HG03571 (cell line): Measurements from ENCODE around the gene PURB.
"Not testable (repeated sequence)": the region's sequence is repeated elsewhere in the genome, so short reads cannot be mapped to it uniquely, and the experiment has no call there.

ENCODE experiments used
- ATAC-seq: cut with Tn5 transposase; IDR thresholded peaks from one replicate; pipeline ENCODE4 v1.9.1; 2021; ENCODE audit not compliant: unreplicated experiment

PURB gene

DNA sequence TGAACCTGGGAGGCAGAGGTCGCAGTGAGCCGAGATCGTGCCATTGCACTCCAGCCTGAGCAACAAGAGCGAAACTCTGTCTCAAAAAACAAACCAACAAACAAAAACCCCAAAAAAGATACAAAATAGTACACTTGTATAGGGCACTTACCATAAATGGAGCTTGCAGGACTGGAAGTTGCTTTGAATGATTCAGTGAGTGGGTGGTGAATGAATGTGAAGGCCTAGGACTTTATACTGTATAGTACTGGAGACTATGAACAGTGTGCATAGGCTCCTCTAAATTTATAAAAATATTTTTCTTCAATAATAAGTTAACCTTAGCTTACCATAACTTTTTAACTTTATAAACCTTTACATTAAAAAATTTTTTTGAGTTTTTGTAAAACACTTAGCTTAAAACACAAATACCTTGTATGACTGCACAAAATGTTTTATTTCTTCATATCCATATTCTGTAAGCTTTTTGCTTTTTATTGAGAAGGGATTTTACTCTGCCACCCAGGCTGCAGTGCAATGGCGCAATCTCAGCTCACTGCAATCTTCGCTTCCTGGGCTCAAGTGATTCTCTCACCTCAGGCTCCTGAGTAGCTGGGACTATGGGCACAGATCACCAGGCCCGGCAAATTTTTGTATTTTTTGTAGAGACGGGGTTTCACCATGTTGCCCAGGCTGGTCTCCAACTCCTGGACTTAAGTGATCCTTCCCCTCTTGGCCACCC lies 30.5 kb downstream of the PURB start:
- no peak for ATAC-seq

DNA sequence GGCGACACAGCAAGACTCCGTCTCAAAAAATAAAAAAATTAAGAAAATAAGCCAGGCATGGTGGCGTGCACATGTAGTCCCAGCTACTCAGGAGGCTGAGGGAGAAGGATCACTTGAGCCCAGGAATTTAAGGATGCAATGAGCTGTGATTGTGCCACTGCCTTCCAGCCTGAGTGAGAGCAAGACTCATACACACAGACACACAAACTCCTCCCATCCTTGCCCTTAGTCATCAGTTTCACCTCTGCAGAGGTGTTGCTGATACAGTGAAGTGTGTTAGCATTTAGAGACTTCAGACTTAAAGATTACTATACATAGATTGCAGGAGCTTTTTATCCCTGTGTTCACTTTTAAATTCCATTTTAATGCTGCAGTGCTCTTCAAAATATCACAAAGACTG lies 31.9 kb downstream of the PURB start:
- ATAC-seq: no peak

DNA sequence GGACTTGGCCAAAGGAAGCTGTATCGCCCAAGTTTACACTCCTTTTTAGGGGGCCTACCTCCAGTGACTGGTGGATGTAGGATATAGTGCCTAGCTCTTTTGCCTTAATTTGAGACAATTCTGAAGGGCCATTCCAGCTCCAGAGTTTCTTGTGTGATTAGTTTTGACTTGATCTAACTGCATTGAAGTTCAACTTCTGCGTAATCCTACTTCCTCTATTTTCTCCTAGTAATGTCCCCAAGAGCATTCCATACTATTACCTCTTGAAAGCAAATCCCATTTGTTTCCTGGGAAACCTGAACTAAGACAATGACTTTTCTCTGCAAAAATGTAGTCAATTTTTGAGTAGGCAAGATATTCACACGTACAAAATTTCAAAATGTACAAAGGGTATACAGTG lies 32.7 kb downstream of the PURB start:
- ATAC-seq: no peak

DNA sequence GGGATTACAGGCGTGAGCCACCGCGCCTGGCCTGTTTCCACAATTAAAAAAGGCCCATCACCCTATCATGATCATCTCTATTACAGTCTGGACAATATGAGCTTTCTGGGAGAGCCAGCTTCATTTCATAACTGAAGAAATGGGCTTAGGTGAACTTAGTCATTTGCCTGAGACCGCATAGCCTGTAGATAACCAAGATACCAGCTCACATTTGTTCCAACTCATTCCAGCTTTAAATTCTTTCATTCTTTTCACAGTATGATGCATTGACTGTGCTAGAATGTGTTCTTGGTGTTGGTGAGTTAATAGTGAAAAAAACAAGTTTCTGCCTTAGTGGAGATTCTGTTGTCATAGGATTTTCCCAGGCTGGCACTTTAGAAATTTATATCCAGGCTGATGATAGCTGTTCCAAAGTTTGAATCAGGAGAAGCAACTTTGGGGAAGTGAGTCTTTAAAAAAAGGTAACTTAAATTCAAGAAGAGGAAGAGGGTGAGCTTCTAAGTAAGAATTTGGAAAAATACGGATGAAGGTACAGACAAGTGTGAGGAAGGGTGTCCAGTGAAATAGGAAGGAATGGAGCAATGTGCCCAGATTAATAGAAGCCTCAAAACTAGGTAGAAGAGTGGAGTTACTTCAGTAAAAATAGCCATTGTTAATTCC lies 35.3 kb downstream of the PURB start:
- ATAC-seq: no peak

DNA sequence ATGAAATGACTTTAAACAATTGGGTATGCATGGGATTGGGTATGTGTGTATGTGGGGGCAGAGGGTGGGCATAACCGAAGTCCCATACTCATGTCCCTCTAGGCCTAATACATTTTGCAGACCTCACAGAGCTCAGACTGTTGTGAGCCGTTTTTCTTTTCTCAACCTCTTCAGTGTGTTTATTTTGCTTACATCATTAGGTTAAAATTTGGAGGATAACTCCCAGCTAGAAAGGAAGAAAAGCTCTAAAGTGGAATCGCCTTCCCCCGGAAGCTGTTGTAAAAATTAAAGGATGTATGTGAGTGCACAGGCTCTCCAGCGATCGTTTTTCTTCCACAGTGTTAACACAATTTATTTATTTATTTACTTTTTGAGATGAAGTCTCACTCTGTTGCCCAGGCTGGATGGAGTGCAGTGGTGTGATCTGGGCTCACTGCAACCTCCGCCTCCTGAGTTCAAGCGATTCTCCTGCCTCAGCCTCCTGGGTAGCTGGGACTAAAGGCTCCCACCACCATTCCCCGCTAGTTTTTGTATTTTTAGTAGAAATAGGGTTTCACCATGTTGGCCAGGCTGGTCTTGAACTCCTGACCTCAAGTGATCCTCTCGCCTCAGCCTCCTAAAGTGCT lies 36.0 kb downstream of the PURB start:
- ATAC-seq: no peak

DNA sequence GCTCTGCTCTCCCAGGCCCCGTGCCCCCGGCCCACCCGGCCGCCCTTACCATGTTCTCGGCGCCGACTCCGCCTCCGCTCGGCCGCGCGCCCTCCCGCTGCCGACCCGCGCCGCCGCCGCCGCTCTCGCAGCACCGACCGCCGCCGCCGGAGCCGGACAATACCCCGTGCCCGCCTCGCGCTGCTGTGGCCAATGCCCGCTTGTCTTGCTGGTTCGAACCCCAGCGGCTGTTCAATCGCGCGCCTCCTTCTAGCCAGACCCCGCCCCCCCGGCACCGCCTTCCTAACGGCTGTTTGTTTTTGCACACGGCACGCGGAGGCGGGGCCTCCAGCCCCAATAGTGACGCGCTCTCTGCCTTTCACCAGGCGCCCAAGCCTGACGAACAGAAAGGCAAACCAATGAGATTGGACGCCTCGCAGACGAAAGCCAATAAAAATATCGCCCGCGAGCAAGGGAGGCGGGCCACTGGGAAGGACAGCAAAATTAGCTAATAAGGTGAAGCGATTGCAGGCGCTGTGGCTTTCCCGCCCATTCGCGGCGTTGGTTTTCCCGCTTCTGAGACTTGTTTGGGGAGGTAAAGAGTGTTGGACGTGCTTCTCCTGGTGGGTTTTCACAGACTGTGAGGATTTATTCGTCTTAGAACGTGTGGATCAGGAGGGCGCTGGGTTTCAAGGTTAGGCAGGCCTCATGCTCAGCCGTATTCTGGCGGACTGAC lies 37.3 kb downstream of the PURB start, which contains the start of gene H2AZ2:
TSS of gene H2AZ2 (minus strand) at position 168 of the 715 bp plus-strand sequence. CDS start at position 52, 116 bp downstream.
- peak; percentile 84 for ATAC-seq

DNA sequence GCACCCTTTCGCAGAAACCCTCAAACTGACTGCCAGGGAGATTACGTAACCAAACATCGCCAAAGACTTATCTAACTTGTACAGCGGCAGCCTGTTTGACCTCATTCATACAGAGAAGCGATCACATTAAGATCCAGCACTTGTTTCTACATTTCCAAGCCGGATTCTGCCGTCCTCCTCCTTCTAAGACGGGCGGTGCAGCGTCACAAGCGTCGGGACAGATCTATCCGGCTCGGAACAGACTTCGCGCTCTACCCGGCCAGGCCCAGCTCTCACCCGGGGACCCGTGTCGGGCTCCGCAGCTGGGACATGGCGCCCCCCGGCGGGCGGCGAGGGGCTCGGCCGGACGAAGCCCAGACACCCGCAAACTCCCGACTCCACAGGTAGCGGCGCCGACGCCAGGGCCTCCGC lies 37.8 kb downstream of the PURB start:
- peak; percentile 56 for ATAC-seq

DNA sequence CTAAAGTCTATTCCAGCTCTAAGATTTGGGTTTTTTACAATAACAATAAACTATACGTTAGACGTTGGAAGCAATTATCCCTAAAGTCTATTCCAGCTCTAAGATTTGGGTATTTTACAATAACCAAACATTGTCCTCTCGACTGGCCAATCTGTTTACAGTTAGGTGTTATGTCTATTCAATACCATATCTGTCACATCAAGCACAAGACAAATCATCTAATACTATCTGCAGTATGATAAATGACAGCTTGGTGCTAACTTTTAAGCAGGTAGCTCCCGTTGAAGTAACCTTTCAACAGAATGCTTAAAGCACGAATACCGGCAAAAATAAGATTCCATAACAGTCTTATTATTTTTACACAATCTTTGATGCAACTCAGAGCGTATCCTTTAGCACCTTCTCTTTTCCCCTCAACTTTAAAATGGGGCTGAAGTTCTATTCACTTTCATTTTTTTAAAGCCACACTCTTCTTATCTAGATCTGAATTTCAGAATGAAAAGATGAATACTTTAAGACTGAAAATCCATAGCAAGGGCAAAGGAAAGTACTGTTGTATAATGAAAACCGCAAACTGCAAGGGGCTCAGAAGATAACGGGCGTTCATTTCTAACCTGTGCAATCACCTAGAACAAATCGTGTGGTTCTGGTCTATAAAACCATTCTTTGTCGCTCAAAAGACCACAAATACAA lies 38.4 kb downstream of the PURB start:
- no peak for ATAC-seq

DNA sequence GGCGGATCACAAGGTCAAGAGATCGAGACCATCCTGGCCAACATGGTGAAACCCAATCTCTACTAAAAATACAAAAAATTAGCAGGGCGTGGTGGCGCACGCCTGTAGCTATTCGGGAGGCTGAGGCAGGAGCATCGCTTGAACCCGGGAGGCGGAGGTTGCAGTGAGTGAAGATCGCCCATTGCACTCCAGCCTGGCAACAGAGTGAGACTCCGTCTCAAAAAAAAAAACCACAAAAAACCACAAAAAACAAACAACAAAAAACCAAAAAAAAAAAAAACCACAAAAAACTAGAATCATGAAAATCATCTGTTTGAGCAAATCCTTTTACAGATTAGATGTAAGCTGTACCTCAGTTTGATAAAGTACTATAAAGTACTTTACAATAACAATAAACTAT lies 38.9 kb downstream of the PURB start:
- not testable (repeated sequence) for ATAC-seq

DNA sequence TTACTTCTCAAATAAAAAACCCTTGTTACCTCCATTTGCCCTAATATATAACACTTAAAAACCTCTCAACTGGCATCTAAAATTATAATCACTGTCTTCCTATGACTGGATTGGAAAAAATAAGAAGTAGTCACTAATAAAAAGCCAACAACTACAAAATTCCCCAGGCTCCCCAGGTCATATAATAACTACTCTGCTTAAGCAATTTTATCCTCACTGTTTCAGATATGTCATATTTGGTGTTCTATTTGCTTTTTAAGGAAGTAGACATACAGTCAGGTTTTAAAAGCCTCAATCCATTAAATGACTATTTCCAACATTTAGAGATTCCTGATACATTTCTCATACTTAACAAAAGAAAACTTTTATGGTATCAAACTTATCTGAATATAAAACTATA lies 39.9 kb downstream of the PURB start:
- ATAC-seq: no peak

DNA sequence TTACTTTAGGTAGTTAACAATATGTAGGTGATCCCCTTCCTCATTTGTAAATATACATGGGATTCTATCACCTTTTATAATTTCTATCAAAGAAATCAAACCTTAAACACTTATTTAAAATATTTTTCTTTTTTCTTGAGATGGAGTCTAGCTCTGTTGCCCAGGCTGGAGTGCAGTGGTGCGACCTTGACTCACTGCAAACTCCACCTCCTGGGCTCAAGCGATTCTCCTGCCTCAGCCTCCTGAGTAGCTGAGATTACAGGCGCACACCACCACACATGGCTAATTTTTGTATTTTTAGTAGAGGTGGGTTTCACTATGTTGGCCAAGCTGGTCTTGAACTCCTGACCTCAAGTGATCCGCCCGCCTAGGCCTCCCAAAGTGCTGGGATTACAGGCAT lies 41.9 kb downstream of the PURB start:
- not testable (repeated sequence) for ATAC-seq

DNA sequence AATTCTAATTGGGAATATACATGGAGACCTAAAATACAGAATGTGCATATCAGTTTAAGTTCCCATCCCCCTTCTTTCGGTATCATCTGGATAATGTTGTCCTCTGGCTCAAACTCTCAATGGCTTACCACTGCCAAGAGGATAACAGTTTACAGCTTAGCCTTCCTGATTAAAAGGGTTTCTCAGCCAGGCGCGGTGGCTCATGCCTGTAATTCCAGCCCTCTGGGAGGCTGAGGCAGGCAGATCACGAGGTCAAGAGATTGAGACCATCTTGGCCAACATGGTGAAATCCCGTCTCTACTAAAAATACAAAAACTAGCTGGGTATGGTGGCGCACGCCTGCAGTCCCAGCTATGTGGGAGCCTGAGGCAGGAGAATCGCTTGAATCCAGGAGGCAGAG lies 42.7 kb downstream of the PURB start:
- ATAC-seq: not testable (repeated sequence)

DNA sequence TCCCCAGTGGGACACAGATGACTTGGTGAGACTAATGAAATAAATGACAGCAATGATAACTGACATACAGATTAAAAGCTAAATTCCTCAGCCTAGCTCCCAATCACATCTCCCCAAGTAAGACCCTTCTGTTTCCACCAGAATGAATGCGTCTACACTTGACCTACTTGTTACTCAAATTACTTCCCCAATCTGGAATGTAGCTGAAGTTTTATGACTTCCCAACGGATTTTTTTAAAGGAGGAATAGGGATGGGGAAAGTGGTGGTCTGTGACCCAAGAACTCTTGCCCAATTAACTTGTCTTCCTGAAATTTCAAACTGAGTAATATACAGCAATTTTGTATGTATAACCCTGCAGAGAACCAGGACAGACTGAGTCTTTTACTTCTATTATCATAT lies 46.6 kb downstream of the PURB start:
- no peak for ATAC-seq

DNA sequence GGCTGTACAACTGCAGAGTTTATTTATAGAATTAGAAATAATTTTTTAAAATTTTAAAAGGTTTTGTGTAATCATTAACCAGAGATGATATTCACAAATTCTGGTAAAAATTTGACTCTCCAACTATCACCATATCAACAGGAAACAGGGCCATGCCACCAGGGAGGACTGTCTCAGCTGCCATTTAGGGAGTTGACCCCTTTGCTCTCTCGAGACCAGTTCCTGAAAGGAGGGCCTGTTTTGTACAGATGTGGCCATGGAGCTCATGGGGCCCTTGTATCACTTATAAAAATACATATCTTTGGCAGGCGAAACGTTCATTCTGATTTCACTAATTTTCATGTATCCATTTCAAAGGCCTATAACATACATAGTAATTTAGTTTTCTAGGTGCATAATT lies 57.8 kb downstream of the PURB start:
- no peak for ATAC-seq
